Breast epithelium (tissue), 3 donors: ENCODE measurements around the gene SDK1.

ENCODE experiments used
- CTCF ChIP-seq, 3 donors: fragments of 450-650 bp; IDR thresholded peaks; one replicate each; pipeline ENCODE4 v1.5.1; 2016 to 2017; ENCODE audit warnings: antibody characterized with exemption in 3 of 3, mild to moderate bottlenecking in 3 of 3, moderate library complexity in 3 of 3
- POLR2A ChIP-seq: fragments of 450-650 bp; IDR thresholded peaks from one replicate; pipeline ENCODE4 v1.6.1; 2016; ENCODE audit warnings: antibody characterized with exemption, mild to moderate bottlenecking, moderate library complexity

GRCh38 chr7:3560495-3560894 lies 259.4 kb downstream of the SDK1 start:
- TF ChIP-seq CTCF (IDR thresholded peaks at IDR 0.05) (no peak), POLR2A (no peak)
